Activated CD8-positive, alpha-beta T cell treated with anti-CD3 and anti-CD28 coated beads for 36 hours (primary cell): Measurements from ENCODE around the gene GJD4. TPM values are rescaled to one million over a fixed set of nuclear protein-coding genes. Genes with fewer than 3 reads are reported as not detected.

ENCODE experiments used
- ATAC-seq: fragments of 200-7000 bp; cut with Tn5 transposase; one replicate; pipeline ENCODE4 v1.10.0; 2021; ENCODE audit warnings: mild to moderate bottlenecking, moderate library complexity
- CTCF ChIA-PET: fragments of 350-600 bp; sonication (Branson Sonifier 250); formaldehyde crosslinking; loops from one replicate; lab custom pipeline; 2021; ENCODE audit warnings: antibody characterized with exemption; lab: Charles Lee
- POLR2A ChIA-PET: fragments of 350-600 bp; sonication (Branson Sonifier 250); formaldehyde crosslinking; loops from one replicate; lab custom pipeline; 2021; ENCODE audit warnings: antibody characterized with exemption; lab: Charles Lee
- DNase-seq: peaks from one replicate; pipeline ENCODE4 v3.0.0-alpha.2; 2020
- H3K27ac Mint-ChIP-seq: one replicate; pipeline ENCODE4 v1.8.0; 2021; ENCODE audit warnings: mild to moderate bottlenecking, mixed read lengths
- H3K27me3 Mint-ChIP-seq: one replicate; pipeline ENCODE4 v1.8.0; 2021; ENCODE audit warnings: mixed read lengths
- H3K36me3 Mint-ChIP-seq: one replicate; pipeline ENCODE4 v1.8.0; 2021; ENCODE audit warnings: low read depth, mixed read lengths
- H3K4me1 Mint-ChIP-seq: one replicate; pipeline ENCODE4 v1.8.0; 2021; ENCODE audit warnings: low read depth, mixed read lengths
- H3K4me3 Mint-ChIP-seq: one replicate; pipeline ENCODE4 v1.8.0; 2021; ENCODE audit warnings: mild to moderate bottlenecking, moderate library complexity, mixed read lengths
- H3K9me3 Mint-ChIP-seq: one replicate; pipeline ENCODE4 v1.8.0; 2021; ENCODE audit warnings: mixed read lengths
- CTCF ChIP-seq: fragments of 200-600 bp; IDR thresholded peaks from one replicate; pipeline ENCODE4 v1.8.0; 2022; ENCODE audit warnings: antibody characterized with exemption, mild to moderate bottlenecking
- intact Hi-C: fragments of 100-400 bp; cut with micrococcal nuclease; formaldehyde crosslinking; loops from one replicate; pipeline ENCODE4 v1.10.0; 2022
- total RNA-seq, 2 experiments: library from RNA; stranded (reverse); gene quantifications; one replicate each; pipeline ENCODE4 v1.2.3, GENCODE V29; 2021

Gene GJD4
- total RNA-seq, 2 experiments from 2014 or later, result not detected

DNA sequence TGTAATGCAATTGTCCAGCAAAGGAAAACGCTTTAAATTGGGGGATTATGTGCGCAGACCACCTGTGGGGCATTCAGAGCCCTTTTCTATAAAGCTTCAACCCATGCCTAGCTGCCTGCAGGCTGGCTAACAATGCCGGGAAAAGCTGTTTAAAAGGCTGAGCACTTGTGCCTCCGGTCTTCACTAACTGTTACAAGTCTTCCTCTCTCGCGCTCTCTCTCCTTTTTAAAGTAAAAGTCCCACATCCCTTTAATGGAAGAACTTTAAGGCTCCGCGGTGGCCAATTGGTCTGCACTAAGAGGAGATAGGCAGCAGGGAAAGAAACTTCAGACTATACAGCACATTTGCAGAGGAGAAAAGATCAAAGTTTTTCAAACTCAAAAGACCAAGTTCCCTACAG, 32.3 kb downstream of the GJD4 start:
- ChIA-PET POLR2A (no interaction called here), CTCF (interaction anchor here (1.3 to 3.3 kb wide), 3 partner anchors 32 to 1243 kb away, joined by 3 to 12 read pairs (median 3); no protein-coding TSS in a partner anchor)
- TF ChIP-seq CTCF, result no peak
- no peaks in the 10 kb centered on the region for H3K9me3 Mint-ChIP-seq
- no peak for ATAC-seq
- intact Hi-C loops, result loop anchor here (5.0 to 10.0 kb wide), 2 partner anchors 145 to 1247 kb away; no protein-coding TSS in a partner anchor
- H3K36me3 Mint-ChIP-seq, result no peaks in the 10 kb centered on the region
- H3K27ac Mint-ChIP-seq, result no peak overlapping the region
- H3K4me1 Mint-ChIP-seq, result peaks cover 13% of the 10 kb centered on the region
- peaks cover 41% of the 10 kb centered on the region for H3K27me3 Mint-ChIP-seq
- H3K4me3 Mint-ChIP-seq, result no peak overlapping the region
- DNase-seq, result no peak

DNA sequence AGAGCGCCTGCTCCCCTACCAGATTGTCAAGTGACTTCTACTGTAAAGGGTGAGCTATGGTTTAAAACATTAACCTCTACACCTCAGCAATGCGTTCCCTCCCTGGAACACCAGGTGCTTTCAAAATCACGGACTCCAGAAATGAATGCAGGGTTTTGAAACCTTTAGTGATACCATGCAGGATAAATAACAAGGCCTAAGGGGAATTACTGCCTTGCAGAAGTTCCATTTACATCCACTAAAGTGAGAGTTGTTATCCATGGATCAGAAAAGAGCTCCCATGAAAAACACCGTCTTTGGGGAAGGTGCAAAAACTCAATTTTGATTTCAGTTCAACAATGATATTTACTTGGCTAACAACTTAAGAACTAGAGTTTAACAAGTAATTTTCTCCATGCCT, 33.0 kb downstream of the GJD4 start:
- no peak for TF ChIP-seq CTCF
- peaks cover 15% of the 10 kb centered on the region for H3K4me1 Mint-ChIP-seq
- intact Hi-C loops, result loop anchor here (5.0 to 10.0 kb wide), 2 partner anchors 144 to 1247 kb away; no protein-coding TSS in a partner anchor
- H3K9me3 Mint-ChIP-seq, result no peaks in the 10 kb centered on the region
- H3K36me3 Mint-ChIP-seq, result no peaks in the 10 kb centered on the region
- ChIA-PET CTCF (interaction anchor here (1.4 to 3.3 kb wide), 2 partner anchors 515 to 1242 kb away, joined by 3 to 12 read pairs; no protein-coding TSS in a partner anchor), POLR2A (no interaction called here)
- ATAC-seq, result no peak
- peaks cover 44% of the 10 kb centered on the region for H3K27me3 Mint-ChIP-seq
- no peak overlapping the region for H3K4me3 Mint-ChIP-seq
- no peak overlapping the region for H3K27ac Mint-ChIP-seq
- DNase-seq, result no peak

- H3K9me3 Mint-ChIP-seq, result no peaks in the 10 kb centered on the region
- POLR2A ChIA-PET, result no interaction called here
- DNase-seq, result no peak
- H3K4me3 Mint-ChIP-seq, result no peak overlapping the region
- intact Hi-C loops, result loop anchor here (5.0 to 10.0 kb wide), 2 partner anchors 143 to 1246 kb away; no protein-coding TSS in a partner anchor
- CTCF ChIA-PET, result interaction anchor here (0.6 to 1.0 kb wide), 2 partner anchors 10 to 15 kb away, joined by 3 read pairs; no protein-coding TSS in a partner anchor
- H3K27ac Mint-ChIP-seq, result no peak overlapping the region
- no peak for ATAC-seq
- no peaks in the 10 kb centered on the region for H3K36me3 Mint-ChIP-seq
- no peak for TF ChIP-seq CTCF
- peaks cover 51% of the 10 kb centered on the region for H3K27me3 Mint-ChIP-seq
- H3K4me1 Mint-ChIP-seq, result peaks cover 22% of the 10 kb centered on the region
These were observed 34.0 kb downstream of the GJD4 start for GRCh38 chr10:35639021-35639727.

- TF ChIP-seq CTCF, result no peak
- no peak for ATAC-seq
- ChIA-PET CTCF (no interaction called here), POLR2A (no interaction called here)
- H3K4me1 Mint-ChIP-seq, result peaks cover 22% of the 10 kb centered on the region
- peak overlapping the region; percentile 49 for H3K4me3 Mint-ChIP-seq
- no peaks in the 10 kb centered on the region for H3K9me3 Mint-ChIP-seq
- intact Hi-C loops, result loop anchor here (5.0 to 10.0 kb wide), 2 partner anchors 142 to 1245 kb away; no protein-coding TSS in a partner anchor
- H3K27me3 Mint-ChIP-seq, result peaks cover 56% of the 10 kb centered on the region
- no peak for DNase-seq
- H3K36me3 Mint-ChIP-seq, result no peaks in the 10 kb centered on the region
- no peak overlapping the region for H3K27ac Mint-ChIP-seq
These were observed 34.7 kb downstream of the GJD4 start for GRCh38 chr10:35639728-35640401.
